ENCODE results near the gene ENTPD6.

ENTPD6 gene

DNA sequence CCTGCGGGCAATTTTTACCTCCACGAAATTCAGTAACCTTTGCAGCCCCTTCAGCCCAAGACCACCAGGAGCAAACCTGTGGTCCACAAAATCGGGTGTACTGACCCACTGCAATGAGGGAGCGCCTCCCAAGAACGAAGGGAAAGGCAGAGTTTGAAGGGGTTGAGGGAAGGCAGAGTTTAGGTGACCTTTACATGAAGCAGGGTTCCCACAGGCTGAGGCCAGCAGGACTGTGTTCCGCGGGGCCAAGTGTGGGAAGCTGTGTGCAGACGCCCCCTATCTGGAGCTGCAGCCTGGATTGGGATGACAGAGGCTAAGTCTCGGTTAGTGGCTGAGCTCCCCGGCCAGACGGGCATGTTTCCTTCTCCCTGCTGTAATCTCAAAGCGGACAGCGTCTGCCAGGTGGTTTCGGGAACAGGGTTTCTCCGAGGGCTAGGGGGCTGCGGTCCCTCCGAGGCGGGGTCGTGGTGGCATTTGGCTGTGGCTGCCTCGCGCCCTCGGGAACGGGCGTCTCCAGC, 51.5 kb downstream of the ENTPD6 start:
- Histone ChIP-seq H3K27ac (ENCODE audit: low read depth, low read length, severe bottlenecking) (peak overlapping the region; percentile 12), H3K9me3 (ENCODE audit: control insufficient read depth, low read length) (peaks cover 6% of the 10 kb centered on the region), H3K36me3 (ENCODE audit: control insufficient read depth, insufficient read depth, low read length) (peaks cover 9% of the 10 kb centered on the region), H3K4me1 (ENCODE audit: control insufficient read depth, insufficient read depth, low read length, poor library complexity, severe bottlenecking) (peaks cover 13% of the 10 kb centered on the region), H3K4me3 (ENCODE audit: extremely low read depth, insufficient read depth, low read length, poor library complexity, severe bottlenecking) (peak overlapping the region; percentile 73)
- 15% methylated on average over 23 of the region's 24 CpGs for WGBS, 2 experiments (ENCODE audit: insufficient coverage in 2 of 2)

DNA sequence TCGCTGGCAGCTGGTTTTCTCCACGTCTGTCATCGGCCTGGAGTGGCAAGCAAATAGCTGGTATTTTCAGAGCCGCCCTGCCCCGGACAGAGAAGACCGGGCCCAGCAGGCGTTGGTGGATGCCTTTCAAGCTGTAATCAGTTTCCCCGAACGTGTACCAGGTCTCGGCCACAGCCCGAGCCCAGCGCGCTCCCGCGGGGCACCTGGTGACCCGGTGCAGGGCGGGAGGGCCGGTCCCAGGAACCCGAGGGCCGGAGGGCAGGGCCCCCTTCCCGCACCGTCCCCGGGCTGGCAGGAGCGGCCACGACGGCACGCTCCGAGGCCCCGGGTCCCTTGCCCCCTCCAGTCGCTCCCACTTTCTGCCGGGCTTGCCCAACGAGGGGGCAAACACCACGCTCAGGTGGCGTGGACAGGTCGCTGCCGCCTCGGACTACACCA, 52.0 kb downstream of the ENTPD6 start:
- Histone ChIP-seq H3K4me3 (ENCODE audit: extremely low read depth, insufficient read depth, low read length, poor library complexity, severe bottlenecking) (peak overlapping the region; percentile 73), H3K36me3 (ENCODE audit: control insufficient read depth, insufficient read depth, low read length) (peaks cover 14% of the 10 kb centered on the region), H3K9me3 (ENCODE audit: control insufficient read depth, low read length) (peaks cover 6% of the 10 kb centered on the region), H3K4me1 (ENCODE audit: control insufficient read depth, insufficient read depth, low read length, poor library complexity, severe bottlenecking) (peaks cover 14% of the 10 kb centered on the region), H3K27ac (ENCODE audit: low read depth, low read length, severe bottlenecking) (peak overlapping the region; percentile 12)
- WGBS, 2 experiments (ENCODE audit: insufficient coverage in 2 of 2) = 0 to 2% methylated on average over 18 to 32 of the region's 37 CpGs

DNA sequence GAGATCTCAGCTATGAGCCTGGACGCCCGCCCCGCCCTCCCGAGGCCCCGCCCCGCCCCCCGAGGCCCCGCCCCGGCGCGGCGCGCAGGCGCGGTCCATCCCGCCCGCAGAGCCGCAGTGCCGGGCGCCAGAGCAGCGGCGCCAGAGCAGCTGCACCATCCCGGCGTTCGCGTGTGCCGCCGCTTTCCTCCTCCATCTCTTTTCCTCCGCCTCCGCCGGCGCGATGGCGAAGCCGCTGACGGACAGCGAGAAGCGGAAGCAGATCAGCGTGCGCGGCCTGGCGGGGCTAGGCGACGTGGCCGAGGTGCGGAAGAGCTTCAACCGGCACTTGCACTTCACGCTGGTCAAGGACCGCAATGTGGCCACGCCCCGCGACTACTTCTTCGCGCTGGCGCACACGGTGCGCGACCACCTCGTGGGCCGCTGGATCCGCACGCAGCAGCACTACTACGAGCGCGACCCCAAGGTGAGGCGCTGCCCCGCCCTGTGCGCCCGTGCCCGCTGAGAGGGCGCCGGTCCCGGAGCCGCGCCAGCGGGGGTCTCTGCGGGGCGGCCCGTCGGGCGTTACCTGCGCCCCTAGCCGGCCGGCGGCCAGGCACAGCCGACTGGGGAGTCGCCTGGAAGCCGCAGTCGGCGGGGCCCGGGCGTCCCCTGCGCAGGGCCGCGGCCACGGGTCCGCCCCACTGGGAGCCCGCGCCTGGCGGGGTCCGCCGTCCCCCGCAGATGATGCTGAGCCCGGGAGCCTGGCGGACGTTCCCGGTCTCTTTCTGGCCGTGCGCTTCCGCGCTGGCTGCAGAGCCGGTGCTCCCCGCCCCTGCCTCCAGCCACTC, 52.7 kb downstream of the ENTPD6 start, which contains the start of gene PYGB:
PYGB (plus strand) TSS at position 130 of the 830 bp plus-strand sequence; CDS start at position 224, 94 bp downstream.
- Histone ChIP-seq H3K36me3 (ENCODE audit: control insufficient read depth, insufficient read depth, low read length) (peaks cover 20% of the 10 kb centered on the region), H3K9me3 (ENCODE audit: control insufficient read depth, low read length) (peaks cover 5% of the 10 kb centered on the region), H3K4me3 (ENCODE audit: extremely low read depth, insufficient read depth, low read length, poor library complexity, severe bottlenecking) (peak within 1 kb of the TSS; percentile 73), H3K27ac (ENCODE audit: low read depth, low read length, severe bottlenecking) (peak within 1 kb of the TSS; percentile 76), H3K4me1 (ENCODE audit: control insufficient read depth, insufficient read depth, low read length, poor library complexity, severe bottlenecking) (peaks cover 20% of the 10 kb centered on the region)
- WGBS, 2 experiments (ENCODE audit: insufficient coverage in 2 of 2) = 0 to 1% methylated on average over 49 to 90 of the region's 113 CpGs

DNA sequence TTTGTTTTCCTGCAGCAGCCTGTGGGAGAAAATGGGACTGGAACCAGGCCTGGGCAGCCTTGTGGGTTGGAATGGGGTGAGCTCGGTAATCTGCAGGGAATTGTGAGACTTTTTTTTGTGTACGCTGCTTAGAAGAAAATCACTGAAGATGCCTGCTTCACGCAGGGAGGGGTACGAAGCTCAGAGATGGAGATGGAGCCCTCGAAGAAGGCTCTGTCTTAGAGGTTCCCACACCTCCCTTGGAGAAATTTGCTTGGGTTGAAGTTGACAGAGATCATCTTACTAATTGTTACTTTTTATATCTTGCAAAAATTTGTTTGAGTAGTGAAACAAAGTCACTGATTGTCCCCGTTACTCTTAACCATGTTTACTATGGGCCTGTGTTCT, 53.3 kb downstream of the ENTPD6 start:
- Histone ChIP-seq H3K36me3 (ENCODE audit: control insufficient read depth, insufficient read depth, low read length) (peaks cover 26% of the 10 kb centered on the region), H3K4me1 (ENCODE audit: control insufficient read depth, insufficient read depth, low read length, poor library complexity, severe bottlenecking) (peaks cover 20% of the 10 kb centered on the region), H3K4me3 (ENCODE audit: extremely low read depth, insufficient read depth, low read length, poor library complexity, severe bottlenecking) (peak overlapping the region; percentile 73), H3K27ac (ENCODE audit: low read depth, low read length, severe bottlenecking) (no peak overlapping the region), H3K9me3 (ENCODE audit: control insufficient read depth, low read length) (no peaks in the 10 kb centered on the region)
- WGBS, 2 experiments (ENCODE audit: insufficient coverage in 2 of 2) = 0% methylated on average over 1 to 2 of the region's 6 CpGs

DNA sequence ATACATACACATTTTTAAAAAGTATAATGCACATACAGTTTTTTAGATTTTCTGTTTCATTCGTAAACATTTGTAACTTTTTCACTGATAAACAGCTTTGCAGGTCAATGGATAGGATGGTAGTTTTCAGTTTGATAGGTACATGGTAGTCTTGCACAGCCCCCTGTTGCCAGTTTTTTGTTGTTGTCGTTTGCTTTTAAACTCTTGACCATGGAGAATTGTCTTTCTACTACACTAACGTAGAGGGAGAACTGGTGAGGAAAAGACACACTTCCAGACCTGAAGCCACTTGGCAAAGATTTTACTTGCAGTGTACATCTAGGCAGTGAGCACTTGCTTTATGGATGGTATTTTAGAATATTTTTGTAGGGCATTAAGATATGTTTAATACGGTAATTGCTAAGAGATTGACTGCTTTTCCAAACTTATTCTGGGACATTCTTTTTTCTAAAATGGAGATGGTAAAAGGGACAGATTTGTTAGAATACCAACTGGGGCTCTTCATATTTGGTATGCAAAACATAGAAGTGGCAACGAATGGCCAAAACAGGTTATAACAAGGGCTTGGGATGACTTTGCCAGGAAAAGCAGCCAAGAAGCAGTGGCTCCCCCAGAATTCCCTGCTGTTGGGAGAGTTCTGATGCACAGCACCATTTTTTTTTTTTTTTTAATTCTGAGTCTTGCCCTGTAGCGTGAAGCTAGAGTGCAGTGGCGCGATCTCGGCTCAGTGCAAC, 53.9 kb downstream of the ENTPD6 start:
- H3K4me1 ChIP-seq (ENCODE audit: control insufficient read depth, insufficient read depth, low read length, poor library complexity, severe bottlenecking) = peaks cover 20% of the 10 kb centered on the region
- peak overlapping the region; percentile 73 for H3K4me3 ChIP-seq (ENCODE audit: extremely low read depth, insufficient read depth, low read length, poor library complexity, severe bottlenecking)
- peaks cover 27% of the 10 kb centered on the region for H3K36me3 ChIP-seq (ENCODE audit: control insufficient read depth, insufficient read depth, low read length)
- 90 to 94% methylated on average over 2 to 7 of the region's 9 CpGs for WGBS, 2 experiments (ENCODE audit: insufficient coverage in 2 of 2)
- no peaks in the 10 kb centered on the region for H3K9me3 ChIP-seq (ENCODE audit: control insufficient read depth, low read length)
- no peak overlapping the region for H3K27ac ChIP-seq (ENCODE audit: low read depth, low read length, severe bottlenecking)

DNA sequence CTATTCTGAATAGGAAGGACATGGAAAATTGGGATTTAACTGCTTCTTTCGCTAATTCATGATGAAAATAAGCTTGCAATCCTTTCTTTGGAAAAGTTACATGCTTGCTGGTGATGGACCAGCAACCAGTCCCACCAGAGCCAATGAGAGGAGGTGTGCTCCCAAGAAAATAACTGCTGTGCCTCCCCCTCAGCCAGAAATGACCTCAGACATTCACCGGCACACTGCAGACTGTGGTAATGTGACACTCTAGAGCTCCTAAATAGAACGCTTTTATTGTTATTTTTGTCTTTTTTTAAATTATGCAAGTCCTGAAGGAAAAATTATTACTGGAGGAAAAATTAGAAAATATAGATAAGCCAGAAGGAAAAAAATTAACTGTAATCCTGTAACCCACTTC, 55.0 kb downstream of the ENTPD6 start:
- Histone ChIP-seq H3K36me3 (ENCODE audit: control insufficient read depth, insufficient read depth, low read length) (peaks cover 33% of the 10 kb centered on the region), H3K9me3 (ENCODE audit: control insufficient read depth, low read length) (no peaks in the 10 kb centered on the region), H3K27ac (ENCODE audit: low read depth, low read length, severe bottlenecking) (no peak overlapping the region), H3K4me1 (ENCODE audit: control insufficient read depth, insufficient read depth, low read length, poor library complexity, severe bottlenecking) (peaks cover 20% of the 10 kb centered on the region), H3K4me3 (ENCODE audit: extremely low read depth, insufficient read depth, low read length, poor library complexity, severe bottlenecking) (no peak overlapping the region)
- 94 to 100% methylated on average over 1 of the region's 3 CpGs for WGBS, 2 experiments (ENCODE audit: insufficient coverage in 2 of 2)

DNA sequence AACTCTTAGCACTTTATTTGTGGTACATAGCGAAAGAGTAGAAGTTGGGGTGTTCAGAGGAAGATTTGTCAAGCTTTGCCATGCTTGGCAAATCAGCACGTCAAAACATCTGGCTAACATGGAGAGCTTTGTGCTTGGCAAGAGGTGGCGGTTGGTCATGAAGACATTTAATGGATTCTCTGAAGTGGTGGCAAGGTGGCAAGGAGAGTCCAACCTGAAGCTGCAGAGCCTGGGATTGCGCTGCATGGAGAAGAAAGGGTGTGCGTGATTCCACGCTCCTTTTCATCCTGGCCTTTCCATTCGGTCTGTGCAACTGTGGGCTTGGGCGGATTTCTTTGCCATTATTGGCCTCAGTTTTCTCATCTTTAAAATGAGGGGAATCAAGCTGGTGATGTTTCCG, 55.5 kb downstream of the ENTPD6 start:
- Histone ChIP-seq H3K36me3 (ENCODE audit: control insufficient read depth, insufficient read depth, low read length) (peaks cover 38% of the 10 kb centered on the region), H3K9me3 (ENCODE audit: control insufficient read depth, low read length) (no peaks in the 10 kb centered on the region), H3K4me3 (ENCODE audit: extremely low read depth, insufficient read depth, low read length, poor library complexity, severe bottlenecking) (no peak overlapping the region), H3K4me1 (ENCODE audit: control insufficient read depth, insufficient read depth, low read length, poor library complexity, severe bottlenecking) (peaks cover 20% of the 10 kb centered on the region), H3K27ac (ENCODE audit: low read depth, low read length, severe bottlenecking) (no peak overlapping the region)
- 97% methylated on average over 4 to 8 of the region's 9 CpGs for WGBS, 2 experiments (ENCODE audit: insufficient coverage in 2 of 2)

DNA sequence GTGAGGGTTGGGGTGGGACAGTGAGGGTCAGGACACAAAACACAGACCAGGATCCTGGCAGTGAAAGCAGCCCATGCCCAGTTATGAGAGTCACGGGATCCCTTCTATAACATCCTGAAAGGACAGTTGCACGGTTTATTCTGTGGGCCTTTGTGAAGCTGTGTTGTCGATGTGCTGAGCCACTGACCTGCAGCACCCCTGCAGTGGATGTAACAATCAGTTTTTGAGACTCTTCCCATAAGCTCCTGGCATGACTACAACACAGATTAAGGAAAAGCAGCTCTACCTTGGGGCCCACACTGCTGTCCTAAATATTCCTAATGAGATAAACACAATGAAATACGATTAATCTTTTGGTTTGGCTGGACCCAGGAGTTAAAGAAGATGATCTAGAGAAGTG, 56.0 kb downstream of the ENTPD6 start:
- no peaks in the 10 kb centered on the region for H3K9me3 ChIP-seq (ENCODE audit: control insufficient read depth, low read length)
- H3K36me3 ChIP-seq (ENCODE audit: control insufficient read depth, insufficient read depth, low read length) = peaks cover 39% of the 10 kb centered on the region
- H3K4me3 ChIP-seq (ENCODE audit: extremely low read depth, insufficient read depth, low read length, poor library complexity, severe bottlenecking) = no peak overlapping the region
- H3K4me1 ChIP-seq (ENCODE audit: control insufficient read depth, insufficient read depth, low read length, poor library complexity, severe bottlenecking) = peaks cover 20% of the 10 kb centered on the region
- no peak overlapping the region for H3K27ac ChIP-seq (ENCODE audit: low read depth, low read length, severe bottlenecking)
- WGBS, 2 experiments (ENCODE audit: insufficient coverage in 2 of 2) = 88 to 93% methylated on average over 3 to 4 of the region's 4 CpGs

DNA sequence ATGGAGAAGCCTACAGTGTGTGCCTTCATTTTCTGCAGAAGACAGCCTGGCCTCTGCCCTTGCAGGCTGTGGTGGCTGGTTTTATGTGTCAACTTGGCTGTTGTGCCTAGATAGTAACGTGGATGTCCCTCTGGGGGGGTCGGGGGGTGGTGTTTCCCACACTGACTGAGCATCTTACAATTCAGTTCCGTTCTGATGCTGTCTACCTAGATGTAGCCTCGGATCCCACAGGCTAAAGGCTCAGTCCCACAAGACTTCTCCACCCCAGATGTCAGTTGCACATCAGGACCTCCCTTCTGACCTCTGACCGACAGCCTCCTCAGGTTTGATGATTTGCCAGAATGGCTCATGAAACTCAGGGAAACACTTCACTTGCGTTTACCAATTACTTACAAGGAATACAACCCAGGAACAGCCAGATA, 56.7 kb downstream of the ENTPD6 start:
- Histone ChIP-seq H3K4me1 (ENCODE audit: control insufficient read depth, insufficient read depth, low read length, poor library complexity, severe bottlenecking) (peaks cover 20% of the 10 kb centered on the region), H3K9me3 (ENCODE audit: control insufficient read depth, low read length) (no peaks in the 10 kb centered on the region), H3K36me3 (ENCODE audit: control insufficient read depth, insufficient read depth, low read length) (peaks cover 41% of the 10 kb centered on the region), H3K27ac (ENCODE audit: low read depth, low read length, severe bottlenecking) (no peak overlapping the region), H3K4me3 (ENCODE audit: extremely low read depth, insufficient read depth, low read length, poor library complexity, severe bottlenecking) (no peak overlapping the region)
- 92 to 100% methylated on average over 3 of the region's 6 CpGs for WGBS, 2 experiments (ENCODE audit: insufficient coverage in 2 of 2)

DNA sequence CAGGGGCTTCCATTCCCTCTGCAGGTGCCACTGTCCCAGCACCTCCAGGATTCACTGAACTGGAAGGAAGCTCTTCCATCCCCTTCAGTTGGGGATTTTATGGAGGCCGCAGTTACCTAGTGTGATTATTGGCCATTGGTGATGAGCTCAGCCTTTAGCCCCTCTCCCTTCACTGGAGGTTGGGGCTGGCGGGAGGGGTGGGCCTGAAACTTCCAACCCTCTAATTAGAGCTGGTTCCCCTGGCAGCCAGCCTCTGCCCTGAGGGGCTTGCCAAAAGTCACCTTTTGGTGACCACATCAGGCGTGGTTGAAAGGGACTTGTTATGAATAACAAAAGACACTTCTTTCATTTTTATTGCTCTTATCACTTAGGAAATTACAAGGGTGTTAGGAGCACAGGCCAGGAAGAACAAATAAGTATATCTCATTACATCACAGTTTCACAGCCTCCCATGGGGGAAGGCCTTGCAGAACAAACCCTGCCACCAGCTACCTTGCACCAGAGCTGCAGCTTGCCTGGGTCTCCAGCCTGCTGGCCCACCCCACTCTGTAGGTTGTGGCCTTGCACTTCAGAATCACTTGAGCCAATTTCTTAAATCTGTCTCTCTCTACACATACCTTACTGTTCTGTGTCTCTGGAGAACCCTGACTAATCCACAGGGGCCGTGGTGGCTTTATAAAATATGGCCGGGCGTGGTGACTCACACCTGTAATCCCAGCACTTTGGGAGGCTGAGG, 57.3 kb downstream of the ENTPD6 start:
- WGBS, 2 experiments (ENCODE audit: insufficient coverage in 2 of 2) = 91 to 92% methylated on average over 3 of the region's 6 CpGs
- Histone ChIP-seq H3K27ac (ENCODE audit: low read depth, low read length, severe bottlenecking) (no peak overlapping the region), H3K4me3 (ENCODE audit: extremely low read depth, insufficient read depth, low read length, poor library complexity, severe bottlenecking) (no peak overlapping the region), H3K4me1 (ENCODE audit: control insufficient read depth, insufficient read depth, low read length, poor library complexity, severe bottlenecking) (peaks cover 20% of the 10 kb centered on the region), H3K36me3 (ENCODE audit: control insufficient read depth, insufficient read depth, low read length) (peaks cover 48% of the 10 kb centered on the region), H3K9me3 (ENCODE audit: control insufficient read depth, low read length) (no peaks in the 10 kb centered on the region)
